ENCODE results near the gene DENND1B. TPM values are rescaled to one million over a fixed set of nuclear protein-coding genes. Genes with fewer than 3 reads are reported as not detected.
"Not testable (repeated sequence)": the region's sequence is repeated elsewhere in the genome, so short reads cannot be mapped to it uniquely, and the experiment has no call there.

Gene DENND1B
- total and polyA plus RNA-seq, 2 donors = 2.6 to 50.8 TPM

- Histone ChIP-seq H3K4me3 (ENCODE audit: low read depth, low read length) (no peak overlapping the region), H3K36me3 (ENCODE audit: insufficient read depth) (no peaks in the 10 kb centered on the region), H3K27ac (ENCODE audit: low read depth) (no peak overlapping the region), H3K4me1 (ENCODE audit: insufficient read depth) (no peaks in the 10 kb centered on the region)
- DNase-seq (ENCODE audit: extremely low spot score) = no peak
- 44% methylated on average over 1 of the region's 1 CpG for WGBS
Observed at GRCh38 chr1:197559244-197559643, 216.0 kb downstream of the DENND1B start.

- H3K36me3 ChIP-seq (ENCODE audit: insufficient read depth) = no peaks in the 10 kb centered on the region
- no peak overlapping the region for H3K4me3 ChIP-seq (ENCODE audit: low read depth, low read length)
- WGBS = 34% methylated on average over 1 of the region's 1 CpG
- H3K27ac ChIP-seq (ENCODE audit: low read depth) = no peak overlapping the region
- no peaks in the 10 kb centered on the region for H3K4me1 ChIP-seq (ENCODE audit: insufficient read depth)
- no peak for DNase-seq (ENCODE audit: extremely low spot score)
Observed at GRCh38 chr1:197557302-197557701, 218.0 kb downstream of the DENND1B start.

GRCh38 chr1:197553281-197553680 lies 222.0 kb downstream of the DENND1B start:
- WGBS = 0% methylated on average over 1 of the region's 1 CpG
- H3K36me3 ChIP-seq (ENCODE audit: insufficient read depth) = no peaks in the 10 kb centered on the region
- H3K4me3 ChIP-seq (ENCODE audit: low read depth, low read length) = no peak overlapping the region
- DNase-seq (ENCODE audit: extremely low spot score) = no peak
- H3K27ac ChIP-seq (ENCODE audit: low read depth) = no peak overlapping the region
- H3K4me1 ChIP-seq (ENCODE audit: insufficient read depth) = no peaks in the 10 kb centered on the region

- H3K4me3 ChIP-seq (ENCODE audit: low read depth, low read length) = no peak overlapping the region
- no peak for DNase-seq (ENCODE audit: extremely low spot score)
- H3K4me1 ChIP-seq (ENCODE audit: insufficient read depth) = no peaks in the 10 kb centered on the region
- 92% methylated on average over 1 of the region's 1 CpG for WGBS
- no peak overlapping the region for H3K27ac ChIP-seq (ENCODE audit: low read depth)
- no peaks in the 10 kb centered on the region for H3K36me3 ChIP-seq (ENCODE audit: insufficient read depth)
Observed at GRCh38 chr1:197546989-197547388, 228.3 kb downstream of the DENND1B start.

- no peaks in the 10 kb centered on the region for H3K4me1 ChIP-seq (ENCODE audit: insufficient read depth)
- no peak overlapping the region for H3K4me3 ChIP-seq (ENCODE audit: low read depth, low read length)
- DNase-seq (ENCODE audit: extremely low spot score) = no peak
- 94% methylated on average over 2 of the region's 2 CpGs for WGBS
- H3K36me3 ChIP-seq (ENCODE audit: insufficient read depth) = no peaks in the 10 kb centered on the region
- no peak overlapping the region for H3K27ac ChIP-seq (ENCODE audit: low read depth)
Observed at GRCh38 chr1:197544553-197544952, 230.7 kb downstream of the DENND1B start.

DNA sequence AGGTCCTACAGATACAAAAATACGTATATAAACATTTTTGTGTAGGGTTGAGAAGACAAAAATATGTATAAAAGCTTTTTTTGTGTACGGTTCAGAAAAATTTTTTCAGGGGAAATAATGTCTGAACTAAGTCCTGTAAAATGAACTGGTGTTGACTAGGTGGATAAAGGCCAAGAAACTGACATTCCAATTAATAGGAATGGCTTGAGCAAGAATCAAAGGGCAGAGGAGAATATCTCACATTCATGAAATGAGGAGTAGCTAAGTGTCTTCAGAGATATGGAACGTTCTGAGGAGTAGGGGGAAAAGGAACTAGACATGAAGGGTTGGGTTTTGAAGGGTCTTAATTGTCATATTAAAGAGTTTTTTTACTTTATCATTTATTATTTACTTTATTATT lies 231.2 kb downstream of the DENND1B start:
- H3K4me3 ChIP-seq (ENCODE audit: low read depth, low read length) = no peak overlapping the region
- DNase-seq (ENCODE audit: extremely low spot score) = no peak
- no peaks in the 10 kb centered on the region for H3K4me1 ChIP-seq (ENCODE audit: insufficient read depth)
- H3K36me3 ChIP-seq (ENCODE audit: insufficient read depth) = no peaks in the 10 kb centered on the region
- 92% methylated on average over 3 of the region's 3 CpGs for WGBS
- no peak overlapping the region for H3K27ac ChIP-seq (ENCODE audit: low read depth)

DNA sequence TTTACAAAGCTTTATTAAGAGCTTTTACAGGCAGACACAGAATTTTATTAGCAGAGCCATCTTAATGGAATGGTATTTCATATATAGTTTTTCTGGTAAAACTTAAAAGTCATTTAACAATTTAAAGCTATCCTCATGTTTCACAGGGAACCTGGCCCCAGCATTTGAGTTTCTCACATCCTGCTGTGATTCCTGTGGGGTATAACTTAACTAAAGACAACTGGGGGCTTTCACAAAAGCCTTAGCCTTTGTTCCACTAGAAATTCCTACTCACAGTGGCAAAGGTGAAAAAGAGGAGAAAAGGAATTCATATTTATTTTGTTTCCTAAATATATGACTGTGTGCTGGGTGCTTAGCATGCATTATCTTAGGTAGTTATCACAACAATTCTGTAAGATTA lies 233.9 kb downstream of the DENND1B start:
- no peak overlapping the region for H3K4me3 ChIP-seq (ENCODE audit: low read depth, low read length)
- H3K27ac ChIP-seq (ENCODE audit: low read depth) = no peak overlapping the region
- H3K36me3 ChIP-seq (ENCODE audit: insufficient read depth) = no peaks in the 10 kb centered on the region
- no peaks in the 10 kb centered on the region for H3K4me1 ChIP-seq (ENCODE audit: insufficient read depth)
- no peak for DNase-seq (ENCODE audit: extremely low spot score)

DNA sequence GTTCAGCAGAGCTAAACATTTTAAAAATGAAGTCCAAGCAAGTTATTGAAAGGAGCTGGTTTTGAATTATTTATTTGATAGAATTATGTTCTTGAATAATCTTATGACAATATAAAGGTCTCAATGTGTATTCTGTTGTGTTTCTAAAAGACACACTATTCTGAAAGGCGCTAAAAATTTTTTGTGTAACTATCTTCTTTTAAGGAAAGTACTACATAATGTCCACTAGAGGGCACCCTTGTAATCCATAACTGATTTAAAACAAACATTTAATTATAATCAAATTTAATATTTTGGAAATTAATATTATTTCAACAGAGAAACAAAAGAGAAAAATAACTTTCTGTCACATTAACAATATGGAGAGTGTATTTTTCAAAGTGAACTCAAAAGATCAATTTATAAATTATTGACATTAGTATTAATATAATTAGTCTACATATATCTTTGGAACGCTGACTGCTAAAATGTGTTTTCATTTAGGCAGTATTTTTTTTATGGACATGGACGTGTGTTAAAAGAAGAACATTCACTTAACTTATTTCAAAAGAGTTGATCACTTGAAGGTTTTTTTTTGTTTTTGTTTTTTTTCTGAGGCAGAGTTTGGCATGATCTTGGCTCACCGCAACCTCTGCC lies 248.4 kb downstream of the DENND1B start:
- Histone ChIP-seq H3K4me3 (ENCODE audit: low read depth, low read length) (no peak overlapping the region), H3K4me1 (ENCODE audit: insufficient read depth) (no peaks in the 10 kb centered on the region), H3K27ac (ENCODE audit: low read depth) (no peak overlapping the region), H3K36me3 (ENCODE audit: insufficient read depth) (no peaks in the 10 kb centered on the region)
- 63% methylated on average over 4 of the region's 4 CpGs for WGBS
- DNase-seq (ENCODE audit: extremely low spot score) = no peak

- DNase-seq (ENCODE audit: extremely low spot score) = no peak
- Histone ChIP-seq H3K27ac (ENCODE audit: low read depth) (no peak overlapping the region), H3K4me3 (ENCODE audit: low read depth, low read length) (no peak overlapping the region), H3K36me3 (ENCODE audit: insufficient read depth) (no peaks in the 10 kb centered on the region), H3K4me1 (ENCODE audit: insufficient read depth) (no peaks in the 10 kb centered on the region)
- 46% methylated on average over 2 of the region's 2 CpGs for WGBS
Observed at GRCh38 chr1:197521118-197521739, 254.1 kb downstream of the DENND1B start.

- Histone ChIP-seq H3K4me3 (ENCODE audit: low read depth, low read length) (no peak overlapping the region), H3K36me3 (ENCODE audit: insufficient read depth) (no peaks in the 10 kb centered on the region), H3K27ac (ENCODE audit: low read depth) (no peak overlapping the region), H3K4me1 (ENCODE audit: insufficient read depth) (no peaks in the 10 kb centered on the region)
- DNase-seq (ENCODE audit: extremely low spot score) = no peak
- whole genome bisulfite sequencing = 98% methylated on average over 1 of the region's 1 CpG
Observed at GRCh38 chr1:197519741-197520334, 255.4 kb downstream of the DENND1B start.

- Histone ChIP-seq H3K27ac (ENCODE audit: low read depth) (no peak overlapping the region), H3K36me3 (ENCODE audit: insufficient read depth) (peaks cover 3% of the 10 kb centered on the region), H3K4me1 (ENCODE audit: insufficient read depth) (no peaks in the 10 kb centered on the region), H3K4me3 (ENCODE audit: low read depth, low read length) (no peak overlapping the region)
- WGBS = 69% methylated on average over 1 of the region's 1 CpG
- DNase-seq (ENCODE audit: extremely low spot score) = no peak
Observed at GRCh38 chr1:197515421-197515820, 259.9 kb downstream of the DENND1B start.

DNA sequence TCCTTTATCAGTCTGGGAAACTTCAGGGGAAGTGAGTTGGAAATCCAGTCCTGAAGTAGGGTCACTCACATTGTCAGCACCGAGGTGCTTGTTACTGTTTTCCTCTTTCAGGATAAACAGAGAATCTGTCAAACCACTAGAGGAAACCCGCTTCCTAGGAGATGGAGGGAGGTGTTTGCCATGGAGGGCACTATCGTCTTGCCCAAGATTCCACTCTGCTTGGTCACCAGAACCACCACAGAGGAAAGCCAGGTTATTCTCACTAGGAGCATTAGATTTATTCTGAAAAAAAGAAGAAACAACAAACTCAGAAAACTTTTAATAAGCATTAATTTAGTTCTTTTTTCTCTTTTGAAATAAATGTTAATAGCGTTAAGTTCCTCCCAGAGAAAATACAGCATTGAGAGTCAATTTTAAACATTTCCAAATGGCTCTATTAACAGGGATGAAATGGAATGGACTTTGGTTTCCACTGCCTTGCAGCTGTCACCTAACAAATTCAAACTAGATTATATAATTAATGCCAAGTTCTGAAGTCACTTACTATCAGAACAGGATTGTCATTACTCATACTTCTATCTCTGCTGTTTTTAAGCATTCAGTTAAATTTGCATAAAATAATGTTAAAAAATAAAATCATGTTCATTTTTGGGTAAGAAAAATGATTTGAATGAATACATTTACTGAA lies 264.4 kb downstream of the DENND1B start:
- H3K27ac ChIP-seq (ENCODE audit: low read depth) = no peak overlapping the region
- peaks cover 4% of the 10 kb centered on the region for H3K36me3 ChIP-seq (ENCODE audit: insufficient read depth)
- no peak overlapping the region for H3K4me3 ChIP-seq (ENCODE audit: low read depth, low read length)
- H3K4me1 ChIP-seq (ENCODE audit: insufficient read depth) = no peaks in the 10 kb centered on the region
- WGBS = 87% methylated on average over 4 of the region's 4 CpGs
- no peak for DNase-seq (ENCODE audit: extremely low spot score)

DNA sequence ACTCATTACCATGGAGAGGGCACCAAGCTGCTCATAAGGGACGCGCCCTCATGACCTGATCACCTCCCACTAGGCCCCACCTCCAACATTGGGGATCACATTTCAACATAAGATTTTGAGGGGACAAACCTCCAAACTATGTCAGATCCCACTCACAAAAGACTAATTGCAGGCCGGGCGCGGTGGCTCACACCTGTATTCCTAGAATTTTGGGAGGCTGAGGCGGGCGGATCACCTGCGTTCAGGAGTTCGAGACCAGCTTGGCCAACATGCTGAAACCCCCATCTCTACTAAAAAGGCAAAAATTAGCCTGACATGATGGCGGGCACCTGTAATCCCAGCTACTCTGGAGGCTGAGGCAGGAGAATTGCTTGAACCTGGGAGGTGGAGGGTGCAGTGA lies 278.6 kb downstream of the DENND1B start:
- Histone ChIP-seq H3K4me1 (ENCODE audit: insufficient read depth) (no peaks in the 10 kb centered on the region), H3K27ac (ENCODE audit: low read depth) (no peak overlapping the region), H3K36me3 (ENCODE audit: insufficient read depth) (no peaks in the 10 kb centered on the region), H3K4me3 (ENCODE audit: low read depth, low read length) (no peak overlapping the region)
- no peak for DNase-seq (ENCODE audit: extremely low spot score)
- 87% methylated on average over 10 of the region's 10 CpGs for whole genome bisulfite sequencing

DNA sequence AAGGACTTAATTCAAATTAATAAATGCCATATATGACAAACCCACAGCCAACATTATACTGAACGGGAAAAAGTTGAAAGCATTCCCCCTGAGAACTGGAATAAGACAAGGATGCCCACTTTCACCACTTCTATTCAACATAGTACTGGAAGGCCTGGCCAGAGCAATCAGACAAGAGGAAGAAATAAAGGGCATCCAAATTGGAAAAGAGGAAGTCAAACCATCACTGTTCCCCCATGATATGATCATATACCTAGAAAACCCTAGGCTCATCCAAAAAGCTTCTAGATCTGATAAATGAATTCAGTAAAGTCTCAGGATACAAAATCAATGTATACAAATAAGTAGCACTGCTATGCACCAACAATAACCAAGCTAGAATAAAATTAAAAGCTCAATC lies 283.8 kb downstream of the DENND1B start:
- H3K27ac ChIP-seq (ENCODE audit: low read depth); DNase-seq (ENCODE audit: extremely low spot score); H3K4me1 ChIP-seq (ENCODE audit: insufficient read depth); H3K4me3 ChIP-seq (ENCODE audit: low read depth, low read length); H3K36me3 ChIP-seq (ENCODE audit: insufficient read depth): not testable (repeated sequence)
- WGBS = 86% methylated on average over 1 of the region's 1 CpG
